SK-N-MC (cell line): ENCODE data around the gene DNAJC7.

Experiments used
- DNase-seq: peaks from one replicate; pipeline ENCODE4 v3.0.0-alpha.2; 2011; ENCODE audit warnings: low read depth, low spot score
- H3K27ac ChIP-seq: fragments of 200-600 bp; sonication (generic); 2 replicates; pipeline ENCODE4 v1.5.1; 2016; ENCODE audit warnings: mixed run types
- H3K36me3 ChIP-seq: fragments of 200-600 bp; sonication (generic); 2 replicates; pipeline ENCODE4 v1.6.1; 2017; ENCODE audit warnings: antibody characterized with exemption, low read length, mixed read lengths; ENCODE audit not compliant: insufficient read depth
- H3K4me3 ChIP-seq: fragments of 200-600 bp; sonication (generic); 2 replicates; pipeline ENCODE4 v1.5.1; 2016
- H3K9ac ChIP-seq: fragments of 200-600 bp; sonication (generic); 2 replicates; pipeline ENCODE4 v1.8.0; 2017; ENCODE audit warnings: mixed run types, mixed read lengths; ENCODE audit not compliant: insufficient read length
- H3K9me3 ChIP-seq: fragments of 200-600 bp; sonication (generic); 2 replicates; pipeline ENCODE4 v1.6.1; 2017; ENCODE audit warnings: low read depth, mild to moderate bottlenecking, antibody characterized with exemption, low read length, moderate library complexity, mixed read lengths
- EZH2 ChIP-seq: fragments of 200-600 bp; sonication (generic); IDR thresholded peaks from one replicate; pipeline ENCODE4 v1.6.1; 2017; ENCODE audit warnings: antibody characterized with exemption
- FOXP2 ChIP-seq: optimal IDR thresholded peaks from 2 replicates; pipeline ENCODE3; 2011; ENCODE audit warnings: mild to moderate bottlenecking, moderate library complexity; ENCODE audit not compliant: insufficient read depth; ENCODE audit errors: extremely low read length, control extremely low read depth
- POLR2AphosphoS5 ChIP-seq: IDR thresholded peaks from 2 replicates; pipeline ENCODE4 v1.6.1; 2012; ENCODE audit warnings: mild to moderate bottlenecking, low read depth, low read length, borderline replicate concordance

DNAJC7 gene

DNA sequence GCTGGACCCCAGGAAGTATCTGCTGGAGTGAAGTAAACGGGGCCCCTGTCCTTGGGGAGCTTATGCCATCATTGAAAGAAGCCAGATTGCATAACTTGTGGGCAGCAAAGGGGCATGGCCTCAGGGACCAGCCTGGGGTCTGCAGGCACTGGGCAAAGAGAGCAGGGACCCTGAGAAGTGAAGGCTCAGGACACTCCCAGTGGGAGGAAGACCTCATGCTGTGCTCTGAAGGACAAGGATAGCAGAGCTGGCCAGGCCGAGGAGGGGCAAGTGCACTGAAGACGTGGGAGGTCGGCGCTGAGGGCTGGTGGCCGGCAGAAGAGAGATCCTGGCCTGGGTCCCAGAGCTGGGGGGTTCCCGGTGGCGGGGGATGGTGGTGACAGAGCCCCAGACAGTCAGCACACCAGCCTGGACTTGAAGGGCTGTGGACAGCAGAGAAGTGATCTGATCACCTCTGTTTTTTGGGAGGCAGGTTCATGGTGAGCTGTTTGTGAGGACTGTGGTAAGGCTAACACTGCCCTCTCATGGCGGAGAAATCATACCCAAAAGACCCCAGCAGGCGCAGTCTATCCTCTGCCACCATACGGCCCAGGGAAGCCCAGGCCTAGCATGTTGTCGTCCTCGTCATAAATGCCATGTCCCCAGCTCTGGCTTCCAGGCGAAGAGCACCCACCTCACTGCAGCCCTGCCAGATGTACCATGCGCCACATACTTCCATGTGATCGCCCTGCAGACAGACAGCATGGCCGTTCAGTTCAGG, 57.7 kb downstream of the DNAJC7 start:
- no peak for DNase-seq
- Histone ChIP-seq H3K4me3 (no peak overlapping the region), H3K9ac (no peak overlapping the region), H3K36me3 (no peaks in the 10 kb centered on the region), H3K9me3 (no peaks in the 10 kb centered on the region), H3K27ac (no peak overlapping the region)
- TF ChIP-seq POLR2AphosphoS5 (no peak), FOXP2 (no peak), EZH2 (no peak)

DNA sequence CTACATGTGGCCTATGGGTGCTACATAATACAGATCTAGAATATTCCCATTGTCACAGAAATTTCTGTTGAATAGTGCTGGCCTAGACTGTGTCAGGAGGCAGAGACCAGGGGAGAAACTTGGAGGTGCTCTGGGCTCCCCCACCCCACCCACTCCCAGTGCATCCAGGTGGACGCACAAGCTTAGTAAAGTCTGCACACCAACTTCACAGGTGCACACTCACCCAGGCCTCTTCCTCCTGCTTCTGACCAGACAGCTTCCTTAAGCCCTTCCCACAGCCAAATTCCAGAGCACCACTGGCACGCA, 58.3 kb downstream of the DNAJC7 start:
- H3K9me3 ChIP-seq: no peaks in the 10 kb centered on the region
- no peak overlapping the region for H3K9ac ChIP-seq
- no peak overlapping the region for H3K27ac ChIP-seq
- H3K36me3 ChIP-seq: no peaks in the 10 kb centered on the region
- no peak overlapping the region for H3K4me3 ChIP-seq
- no peak for TF ChIP-seq POLR2AphosphoS5
- TF ChIP-seq FOXP2: no peak
- no peak for TF ChIP-seq EZH2
- no peak for DNase-seq

DNA sequence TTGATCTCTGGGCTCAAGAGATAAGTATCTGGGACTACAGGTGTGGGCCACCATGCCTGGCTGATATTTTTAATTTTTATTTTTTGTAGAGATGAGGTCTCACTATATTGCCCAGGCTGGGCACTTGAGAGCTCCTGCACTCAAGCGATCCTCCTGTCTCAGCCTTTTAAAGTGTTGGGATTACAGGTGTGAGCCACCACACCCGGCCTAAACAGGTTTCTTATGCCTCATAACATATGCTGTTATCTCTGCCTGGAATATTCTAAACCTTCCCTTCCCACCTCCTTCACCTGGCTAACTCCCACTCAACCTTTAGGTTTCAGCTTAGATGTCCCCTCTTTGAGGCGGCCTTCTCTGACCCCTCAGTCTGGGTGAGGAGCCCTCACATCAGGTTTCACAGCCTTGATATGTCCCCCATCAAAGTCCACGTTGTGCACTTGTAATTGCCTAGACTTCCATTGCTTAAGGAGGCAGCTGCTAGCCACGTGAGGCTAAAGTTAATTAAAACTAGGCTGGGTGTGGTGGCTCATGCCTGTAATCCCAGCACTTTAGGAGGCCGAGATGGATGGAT, 59.3 kb downstream of the DNAJC7 start:
- no peak overlapping the region for H3K9ac ChIP-seq
- H3K9me3 ChIP-seq: no peaks in the 10 kb centered on the region
- no peaks in the 10 kb centered on the region for H3K36me3 ChIP-seq
- DNase-seq: no peak
- no peak overlapping the region for H3K4me3 ChIP-seq
- TF ChIP-seq EZH2 (no peak), FOXP2 (no peak), POLR2AphosphoS5 (no peak)
- H3K27ac ChIP-seq: no peak overlapping the region

DNA sequence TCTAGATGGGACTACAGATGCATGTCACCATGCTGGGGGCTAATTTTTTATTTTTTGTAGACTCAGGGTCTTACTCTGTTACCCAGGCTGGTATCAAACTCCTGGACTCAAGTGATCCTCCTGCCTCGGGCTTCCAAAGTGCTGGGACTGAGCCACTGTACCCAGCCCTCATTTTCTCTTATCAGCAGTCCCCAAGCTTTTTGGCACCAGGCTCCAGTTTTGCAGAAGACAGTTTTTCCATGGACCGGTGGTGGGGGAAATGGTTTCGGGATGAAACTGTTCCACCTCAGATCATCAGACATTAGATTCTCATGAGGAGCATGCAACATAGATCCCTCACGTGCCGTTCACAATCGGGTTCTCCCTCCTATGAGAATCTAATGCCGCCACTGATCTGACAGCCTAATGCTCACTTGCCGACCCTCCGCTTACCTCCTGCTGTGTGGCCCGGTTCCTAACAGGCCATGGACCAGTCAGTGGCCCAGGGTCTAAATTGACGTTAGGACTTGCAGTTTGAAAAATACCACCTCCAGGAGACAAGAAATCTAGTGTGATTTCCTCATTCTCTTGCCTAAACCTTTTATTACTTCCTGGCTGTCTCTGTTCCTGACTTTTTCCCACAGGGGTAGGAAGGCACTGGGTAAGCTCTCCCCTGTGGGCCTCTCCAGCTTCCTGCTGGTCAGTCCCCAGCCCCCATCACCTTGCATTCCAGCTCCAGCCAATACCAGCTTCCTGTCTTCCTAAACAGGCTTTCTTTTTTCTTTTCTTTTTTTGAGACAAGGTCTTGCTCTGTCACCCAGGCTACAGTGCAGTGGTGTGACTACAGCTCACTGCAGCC, 60.0 kb downstream of the DNAJC7 start:
- no peaks in the 10 kb centered on the region for H3K36me3 ChIP-seq
- TF ChIP-seq FOXP2 (no peak), EZH2 (no peak), POLR2AphosphoS5 (no peak)
- no peak overlapping the region for H3K9ac ChIP-seq
- no peaks in the 10 kb centered on the region for H3K9me3 ChIP-seq
- DNase-seq: no peak
- H3K27ac ChIP-seq: 0 out of 2 replicates have a peak overlapping the region, but pooled peaks have one; percentile 26
- peak overlapping the region; percentile 14; the same call in 1 of the 2 replicates for H3K4me3 ChIP-seq

DNA sequence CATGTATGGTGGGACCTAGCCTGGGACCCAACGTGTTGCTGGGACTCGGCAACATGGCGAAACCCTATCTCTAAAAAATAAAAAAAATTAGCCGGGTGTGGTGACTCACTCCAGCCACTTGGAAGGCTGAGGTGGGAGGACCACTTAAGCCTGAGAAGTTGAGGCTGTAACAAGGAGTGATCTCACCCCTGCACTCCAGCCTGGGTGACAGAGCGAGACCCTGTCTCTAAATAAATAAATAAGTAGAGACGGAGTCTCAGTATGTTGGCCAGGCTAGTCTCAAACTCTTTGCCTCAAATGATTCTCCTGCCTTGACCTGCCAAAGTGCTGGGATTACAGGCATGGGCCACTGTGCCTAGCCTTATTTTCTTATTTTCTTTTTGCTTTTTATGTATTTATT, 60.7 kb downstream of the DNAJC7 start:
- no peak overlapping the region for H3K9ac ChIP-seq
- H3K36me3 ChIP-seq: no peaks in the 10 kb centered on the region
- no peaks in the 10 kb centered on the region for H3K9me3 ChIP-seq
- no peak for DNase-seq
- no peak overlapping the region for H3K4me3 ChIP-seq
- no peak overlapping the region for H3K27ac ChIP-seq
- no peak for TF ChIP-seq FOXP2
- no peak for TF ChIP-seq POLR2AphosphoS5
- no peak for TF ChIP-seq EZH2

DNA sequence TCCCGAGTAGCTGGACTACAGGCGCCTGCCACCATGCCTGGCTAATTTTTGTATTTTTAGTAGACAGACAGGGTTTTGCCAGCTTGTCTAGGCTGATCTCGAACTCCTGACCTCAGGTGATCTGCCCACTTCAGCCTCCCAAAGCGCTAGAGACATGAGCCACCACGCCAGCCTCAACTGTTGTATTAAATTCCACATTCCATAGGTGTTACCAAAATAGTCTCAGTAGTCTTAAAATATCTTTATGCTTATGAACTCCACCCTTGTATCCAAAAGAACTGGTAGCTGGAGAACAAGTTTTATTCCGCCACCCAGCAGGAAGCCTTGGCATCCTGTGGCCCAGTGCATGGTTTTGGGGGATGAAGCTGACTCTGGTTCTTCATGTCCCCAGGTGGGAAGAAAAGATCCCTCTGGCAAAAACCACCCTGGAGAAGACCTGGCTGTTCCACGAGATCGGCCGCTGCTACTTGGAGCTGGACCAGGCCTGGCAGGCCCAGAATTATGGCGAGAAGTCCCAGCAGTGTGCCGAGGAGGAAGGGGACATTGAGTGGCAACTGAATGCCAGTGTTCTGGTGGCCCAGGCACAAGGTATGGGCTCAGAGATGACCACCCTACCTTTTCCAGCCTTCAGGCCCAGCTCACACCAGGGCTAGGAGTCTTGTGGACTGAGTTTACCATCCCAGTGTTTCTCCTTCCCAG, 68.3 kb downstream of the DNAJC7 start:
- H3K36me3 ChIP-seq: no peaks in the 10 kb centered on the region
- no peak overlapping the region for H3K4me3 ChIP-seq
- no peak for TF ChIP-seq FOXP2
- no peak for TF ChIP-seq EZH2
- no peak for TF ChIP-seq POLR2AphosphoS5
- H3K9me3 ChIP-seq: no peaks in the 10 kb centered on the region
- H3K27ac ChIP-seq: no peak overlapping the region
- no peak for DNase-seq
- no peak overlapping the region for H3K9ac ChIP-seq

DNA sequence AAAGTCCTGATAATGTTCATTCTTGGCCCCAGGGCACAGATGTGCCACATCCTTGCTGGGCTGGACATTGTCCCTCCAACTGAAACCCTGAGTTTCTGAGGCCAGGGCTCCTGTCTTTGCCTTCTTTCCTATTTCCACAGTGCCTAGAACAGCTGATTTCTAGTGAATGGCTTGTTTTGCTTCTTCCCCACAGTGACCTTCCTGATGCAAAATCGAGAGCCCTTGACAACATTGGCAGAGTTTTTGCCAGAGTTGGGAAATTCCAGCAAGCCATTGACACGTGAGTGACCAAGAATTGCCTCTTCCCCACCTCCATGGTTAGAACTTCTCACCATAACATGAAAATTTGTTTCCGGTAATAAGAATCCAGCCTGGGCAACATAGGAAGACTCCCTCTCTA, 72.3 kb downstream of the DNAJC7 start:
- TF ChIP-seq FOXP2 (no peak), EZH2 (no peak), POLR2AphosphoS5 (no peak)
- H3K36me3 ChIP-seq: no peaks in the 10 kb centered on the region
- H3K9me3 ChIP-seq: no peaks in the 10 kb centered on the region
- H3K4me3 ChIP-seq: no peak overlapping the region
- DNase-seq: no peak
- H3K27ac ChIP-seq: no peak overlapping the region
- H3K9ac ChIP-seq: no peak overlapping the region

DNA sequence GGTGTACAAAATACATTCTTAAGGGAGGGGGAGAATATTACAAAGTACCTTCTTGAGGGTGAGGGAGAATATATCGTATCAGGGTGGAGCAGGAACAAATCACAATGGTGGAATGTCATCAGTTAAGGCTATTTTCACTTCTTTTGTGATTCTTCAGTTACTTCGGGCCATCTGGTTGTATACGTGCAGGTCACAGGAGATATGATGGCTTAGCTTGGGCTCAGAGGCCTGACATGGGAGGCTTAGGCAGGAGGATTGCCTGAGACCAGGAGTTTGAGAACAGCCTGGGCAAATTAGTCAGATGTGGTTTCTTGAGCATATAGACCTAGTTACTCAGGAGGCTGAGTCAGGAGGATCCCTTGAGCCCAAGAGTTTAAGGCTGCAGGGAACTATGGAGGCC, 73.7 kb downstream of the DNAJC7 start:
- H3K27ac ChIP-seq: no peak overlapping the region
- H3K36me3 ChIP-seq: no peaks in the 10 kb centered on the region
- no peak overlapping the region for H3K4me3 ChIP-seq
- DNase-seq: no peak
- no peak for TF ChIP-seq FOXP2
- H3K9me3 ChIP-seq: no peaks in the 10 kb centered on the region
- H3K9ac ChIP-seq: no peak overlapping the region
